H54 (cell line): ENCODE data around the gene TTBK2.
"Not testable (repeated sequence)": the region's sequence is repeated elsewhere in the genome, so short reads cannot be mapped to it uniquely, and the experiment has no call there.

Source experiments
- DNase-seq: peaks from one replicate; pipeline ENCODE4 v3.0.0; 2011; ENCODE audit warnings: low spot score, mixed read lengths; ENCODE audit not compliant: insufficient read length
- FAIRE-seq: peaks from 3 replicates; lab custom pipeline; 2011; peaks lifted over from hg19 to GRCh38; lab: Jason Lieb, UNC
- POLR2A ChIP-seq: IDR thresholded peaks from 2 replicates; pipeline ENCODE4 v1.6.1; 2011; ENCODE audit warnings: low read depth, mild to moderate bottlenecking, low read length

TTBK2 gene

GRCh38 chr15:42920519-42921341 lies at the start of gene TTBK2:
TTBK2 (minus strand) TSS chr15:42920778; CDS start chr15:42878617, 42,161 bp downstream.
- FAIRE-seq, result peak; percentile 99
- TF ChIP-seq POLR2A, result peak; percentile 75
- DNase-seq, result peak; percentile 83

- TF ChIP-seq POLR2A, result no peak
- FAIRE-seq (no peak), DNase-seq (no peak)
Observed at GRCh38 chr15:42964476-42964875, 43.9 kb upstream of the TTBK2 start.

GRCh38 chr15:42955518-42955917 lies 34.9 kb upstream of the TTBK2 start:
- DNase-seq, result peak; percentile 25
- FAIRE-seq, result peak; percentile 95
- TF ChIP-seq POLR2A, result no peak

- no peak for TF ChIP-seq POLR2A
- FAIRE-seq (no peak), DNase-seq (no peak)
Observed at GRCh38 chr15:42954291-42954690, 33.7 kb upstream of the TTBK2 start.

GRCh38 chr15:42948898-42949297 lies 28.3 kb upstream of the TTBK2 start:
- DNase-seq, FAIRE-seq: not testable (repeated sequence)

GRCh38 chr15:42940527-42940926 lies 19.9 kb upstream of the TTBK2 start:
- FAIRE-seq (no peak), DNase-seq (no peak)
- TF ChIP-seq POLR2A, result no peak

GRCh38 chr15:42939841-42940240 lies 19.3 kb upstream of the TTBK2 start:
- TF ChIP-seq POLR2A, result no peak
- no peak for DNase-seq
- no peak for FAIRE-seq

GRCh38 chr15:42937143-42937542 lies 16.6 kb upstream of the TTBK2 start:
- TF ChIP-seq POLR2A, result no peak
- FAIRE-seq (no peak), DNase-seq (no peak)

- no peak for DNase-seq
- TF ChIP-seq POLR2A, result no peak
- FAIRE-seq, result no peak
Observed at GRCh38 chr15:42933886-42934667, 13.5 kb upstream of the TTBK2 start.

GRCh38 chr15:42932833-42933515 lies 12.4 kb upstream of the TTBK2 start:
- no peak for TF ChIP-seq POLR2A
- FAIRE-seq (peak; percentile 38), DNase-seq (no peak)

- DNase-seq (no peak), FAIRE-seq (no peak)
- TF ChIP-seq POLR2A, result no peak
Observed at GRCh38 chr15:42931702-42932486, 11.3 kb upstream of the TTBK2 start.

- DNase-seq (no peak), FAIRE-seq (no peak)
- no peak for TF ChIP-seq POLR2A
Observed at GRCh38 chr15:42929306-42929848, 8.8 kb upstream of the TTBK2 start.

GRCh38 chr15:42921342-42921731 lies 759 bp upstream of the TTBK2 start:
- no peak for TF ChIP-seq POLR2A
- peak; percentile 57 for FAIRE-seq
- no peak for DNase-seq
